T-helper 1 cell treated with Interleukin-12 subunit alpha and Interleukin-12 subunit beta and Interleukin-4 antibody, amounts not matched to agents 30 ng/mL and 1 ng/mL, for 36 hours (primary cell): ENCODE results near the gene PLD3. TPM values are rescaled to one million over a fixed set of nuclear protein-coding genes. Genes with fewer than 3 reads are reported as not detected.
"Not testable (repeated sequence)": the region's sequence is repeated elsewhere in the genome, so short reads cannot be mapped to it uniquely, and the experiment has no call there.

Experiments
- intact Hi-C: fragments of 100-400 bp; cut with micrococcal nuclease; formaldehyde crosslinking; loops from one replicate; pipeline ENCODE4 v1.15.1; 2024
- total RNA-seq: library from RNA; stranded (reverse); gene quantifications from 2 replicates; pipeline ENCODE4 v1.2.3, GENCODE V29; 2022

PLD3 gene
- total RNA-seq, 1 donor from 2014 or later, result 67.0 TPM

DNA sequence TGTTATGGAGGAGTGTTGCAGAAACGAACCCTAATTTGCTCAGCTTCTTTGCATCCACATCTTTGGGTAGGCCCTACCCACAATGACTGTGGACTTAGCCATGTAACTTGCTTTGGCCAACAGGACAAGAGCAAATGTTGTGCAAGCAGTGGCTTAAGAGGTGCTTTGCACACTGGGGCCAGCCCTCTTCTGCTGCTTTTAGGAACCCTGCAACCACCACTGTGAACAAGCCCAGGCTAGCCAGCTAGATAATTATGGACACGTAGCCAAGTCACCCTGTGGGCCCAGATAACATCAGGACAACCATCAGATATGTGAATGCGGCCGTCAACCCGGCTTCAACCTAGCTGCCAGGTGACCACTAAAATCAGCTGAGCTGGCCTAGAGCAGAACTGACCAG is 17.4 kb upstream of the PLD3 start:
- intact Hi-C loops, result no loop called here

GRCh38 chr19:40332669-40333068 is 15.8 kb upstream of the PLD3 start:
- intact Hi-C loops, result no loop called here

GRCh38 chr19:40333083-40333482 is 15.4 kb upstream of the PLD3 start:
- intact Hi-C loops, result not testable (repeated sequence)

- intact Hi-C loops, result no loop called here
These were observed 13.4 kb upstream of the PLD3 start for GRCh38 chr19:40335101-40335500.

DNA sequence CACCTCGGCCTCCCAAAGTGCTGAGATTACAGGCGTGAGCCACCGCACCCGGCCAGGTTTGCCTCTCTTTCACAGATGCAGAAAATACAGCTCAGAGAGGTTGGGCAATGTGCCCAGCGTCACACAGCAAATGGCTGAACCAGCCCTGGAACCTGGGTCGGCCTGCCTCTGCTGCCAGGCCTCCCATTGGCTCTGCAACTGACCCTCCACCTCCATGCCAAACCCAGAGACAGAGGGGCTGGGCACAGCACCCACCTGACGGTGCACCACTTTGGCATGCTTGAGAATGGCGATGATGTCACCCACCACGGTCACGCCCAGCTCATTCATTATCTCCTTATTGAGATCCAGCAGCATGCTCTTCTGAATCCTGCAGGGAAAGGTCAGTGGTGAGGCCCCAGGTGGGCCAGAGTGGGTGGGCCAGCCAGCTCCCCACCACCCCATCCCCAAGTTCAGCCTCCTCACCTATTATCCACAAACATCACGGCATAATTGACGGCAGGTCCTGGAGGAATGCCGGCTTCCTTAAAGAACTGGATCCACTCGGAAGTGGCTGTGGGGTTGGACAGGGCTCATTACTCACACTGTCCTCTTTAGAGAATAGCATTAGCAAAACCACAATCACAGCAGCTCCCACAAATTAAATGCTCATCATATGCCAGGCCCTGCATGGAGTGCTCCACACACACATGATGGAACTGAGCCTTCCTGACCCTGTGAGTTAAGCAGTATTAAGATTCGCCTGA is 12.5 kb upstream of the PLD3 start:
- intact Hi-C loops, result no loop called here

DNA sequence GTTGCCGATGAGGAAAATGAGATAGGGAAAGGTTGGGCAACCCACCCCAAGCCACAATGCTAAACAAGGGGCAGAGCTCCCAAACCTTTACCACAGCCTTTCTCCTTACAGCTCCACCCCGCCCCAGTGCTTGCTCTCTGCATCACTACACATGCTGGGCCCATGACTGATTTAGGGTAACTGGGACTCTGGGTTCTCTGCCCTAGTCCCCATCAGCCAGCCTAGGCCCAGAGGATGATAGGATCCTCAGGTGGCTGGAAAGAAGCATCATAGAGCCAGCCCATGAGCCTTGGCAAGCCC is 11.9 kb upstream of the PLD3 start:
- intact Hi-C loops, result no loop called here

DNA sequence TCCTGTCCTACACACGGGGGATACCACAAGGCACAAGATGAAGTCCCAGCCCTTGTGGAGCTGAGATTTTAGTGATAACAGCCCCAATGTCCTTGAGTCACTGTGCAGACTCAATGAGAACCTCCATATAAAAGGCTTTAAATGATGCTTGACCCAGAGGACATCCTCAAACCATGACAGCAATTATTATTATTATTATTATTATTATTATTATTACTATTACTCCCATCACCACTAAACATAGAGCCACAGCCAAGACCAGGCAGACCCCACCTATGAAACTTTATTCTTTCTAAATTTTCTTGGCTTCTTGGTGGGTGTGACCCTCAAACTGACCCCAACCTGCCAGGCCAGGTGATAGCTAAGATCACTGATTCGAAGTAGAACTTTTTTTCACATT is 11.4 kb upstream of the PLD3 start:
- intact Hi-C loops, result no loop called here

DNA sequence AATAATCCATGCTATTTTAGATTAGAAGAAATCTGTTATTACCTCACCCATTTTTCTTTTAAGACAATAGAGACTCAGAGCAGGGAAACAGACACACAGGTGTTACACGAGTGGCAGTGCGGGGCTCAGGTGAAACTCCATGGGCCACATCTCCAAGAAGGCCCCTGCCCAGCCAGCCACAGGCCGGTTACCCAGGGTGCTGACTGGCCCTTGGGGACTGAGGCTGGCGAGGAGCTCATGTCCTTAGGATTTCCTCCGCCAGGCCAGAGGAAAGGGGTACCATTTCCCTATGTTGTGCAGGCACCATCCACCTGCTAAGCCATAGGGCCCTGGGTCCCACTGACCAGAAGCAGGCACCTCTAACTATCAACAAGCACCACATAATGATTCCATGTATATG is 10.9 kb upstream of the PLD3 start:
- intact Hi-C loops, result no loop called here

- intact Hi-C loops, result no loop called here
These were observed 9.3 kb upstream of the PLD3 start for GRCh38 chr19:40339018-40339728.

DNA sequence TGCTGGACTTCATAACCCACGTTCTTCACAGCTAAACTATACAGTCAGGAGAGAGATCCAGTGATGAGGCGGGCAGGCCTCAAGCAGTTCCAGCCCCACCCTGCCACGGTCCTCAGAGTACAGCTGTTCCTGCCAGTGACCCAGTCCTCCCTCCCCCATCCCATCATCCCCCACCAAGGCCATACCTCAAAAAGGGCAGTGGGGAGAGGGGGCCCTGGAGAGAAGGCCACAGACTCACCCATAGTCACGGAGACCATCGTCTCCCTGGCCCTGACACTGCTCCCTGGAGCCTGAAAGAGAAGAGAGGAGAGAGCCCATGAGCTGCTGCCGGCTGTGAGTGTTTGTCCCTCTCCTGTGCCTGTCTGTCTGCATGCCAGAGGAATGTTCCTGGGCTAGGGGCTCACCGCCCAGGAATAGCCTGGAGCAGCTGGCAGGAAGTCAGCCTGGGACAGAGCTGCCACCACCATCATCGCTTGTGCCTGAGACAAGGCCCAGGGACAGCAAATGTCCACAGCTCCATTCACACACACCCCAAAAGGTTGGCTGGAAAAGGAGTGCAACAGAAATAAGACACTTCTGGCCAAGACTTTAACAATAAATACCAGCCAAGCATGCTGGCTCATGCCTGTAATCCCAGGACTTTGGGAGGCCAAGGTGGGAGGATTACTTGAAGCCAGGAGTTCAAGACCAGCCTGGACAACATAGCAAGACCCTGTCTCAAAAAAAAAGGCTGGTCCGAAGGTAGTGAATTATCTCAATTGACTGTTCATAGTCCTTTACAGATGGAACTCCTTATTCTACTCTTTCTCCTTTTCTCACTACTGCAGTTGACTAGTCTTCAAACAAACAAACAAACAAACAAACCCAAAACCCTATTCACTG is 6.7 kb upstream of the PLD3 start:
- intact Hi-C loops, result loop anchor here (10.0 kb wide), 1 partner anchor 1983 kb away; the partner anchor contains the start of gene MEGF8

DNA sequence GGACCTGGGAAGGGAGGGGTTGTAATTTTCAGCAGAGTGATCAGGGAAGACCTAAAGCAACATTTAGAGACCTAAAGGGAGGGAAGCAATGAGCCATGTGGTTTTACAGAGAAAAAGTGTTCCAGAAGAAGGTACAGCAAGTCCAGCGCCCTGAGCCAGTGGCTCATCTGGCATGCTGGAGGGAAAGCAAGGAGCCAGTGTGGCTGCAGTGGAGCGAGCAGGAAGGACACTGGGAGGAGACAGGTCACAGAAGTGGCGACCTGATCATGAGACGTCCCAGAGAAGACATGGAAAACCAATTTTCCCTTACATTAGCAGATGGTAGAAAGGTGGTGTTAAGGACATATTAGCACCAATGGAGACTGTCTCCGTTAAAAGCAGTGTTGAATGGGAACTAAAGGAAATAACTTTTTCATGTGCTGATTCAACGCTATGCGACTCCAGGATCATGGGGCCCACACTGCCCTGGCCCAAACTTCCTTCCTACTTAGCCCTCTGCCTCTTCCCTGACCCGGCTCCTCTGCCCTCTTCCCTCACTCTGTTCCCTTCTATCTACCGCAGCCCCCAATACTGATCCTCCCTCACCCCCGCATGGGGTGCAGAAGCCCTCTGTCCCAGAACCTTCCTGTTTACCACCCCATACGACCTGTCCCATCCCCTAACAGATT is 5.7 kb upstream of the PLD3 start:
- intact Hi-C loops, result loop anchor here (10.0 kb wide), 1 partner anchor 1982 kb away; the partner anchor contains the start of gene MEGF8

DNA sequence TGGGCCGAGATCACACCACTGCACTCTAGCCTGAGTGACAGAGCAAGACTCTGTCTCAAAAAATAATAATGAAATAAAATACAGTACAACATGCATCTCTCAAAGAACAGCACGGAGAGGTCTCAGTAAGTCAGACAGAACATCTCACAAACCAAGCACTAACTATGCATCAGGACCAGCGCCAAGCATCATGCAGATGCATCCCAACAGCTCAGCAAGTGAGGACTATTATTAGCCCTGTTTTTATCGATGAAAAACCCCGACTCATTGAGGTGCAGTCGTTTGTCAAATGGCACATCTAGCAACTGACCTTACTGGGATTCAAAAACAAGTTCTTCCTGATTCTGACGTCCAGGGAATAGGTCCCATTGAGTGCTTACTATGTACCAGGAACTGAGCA is 4.1 kb upstream of the PLD3 start:
- intact Hi-C loops, result loop anchor here (10.0 kb wide), 1 partner anchor 1980 kb away; the partner anchor contains the start of gene MEGF8

DNA sequence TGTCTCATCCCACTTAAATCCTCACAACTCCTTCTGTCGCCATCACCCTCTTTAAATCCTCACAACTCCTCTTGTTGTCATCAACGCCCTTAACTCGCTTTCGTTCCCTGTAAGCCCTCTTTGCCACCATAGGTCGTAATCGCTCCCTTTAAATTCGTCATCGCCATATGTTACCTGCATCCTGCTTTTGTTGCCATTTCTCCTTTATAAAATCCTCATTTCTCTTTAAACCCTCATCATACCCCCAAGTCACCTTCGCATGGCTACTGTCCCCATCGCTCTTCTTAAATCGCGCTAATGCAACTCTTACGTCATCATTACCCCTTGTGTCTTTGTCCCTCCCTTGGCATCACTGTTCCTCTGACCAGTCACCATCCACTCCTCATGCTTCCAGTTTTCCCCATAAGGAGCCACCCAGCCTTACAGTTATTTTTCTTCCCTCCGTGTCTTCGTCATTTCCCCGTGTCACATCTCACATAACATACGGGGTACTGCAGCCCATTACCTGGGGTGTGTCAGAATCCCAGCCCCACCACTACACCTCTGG is 539 bp downstream of the PLD3 start:
- intact Hi-C loops, result loop anchor here (1.0 to 10.0 kb wide), 14 partner anchors 54 to 1976 kb away; partner anchors contain the start of genes AKT2, B9D2, BLVRB and EGLN2

DNA sequence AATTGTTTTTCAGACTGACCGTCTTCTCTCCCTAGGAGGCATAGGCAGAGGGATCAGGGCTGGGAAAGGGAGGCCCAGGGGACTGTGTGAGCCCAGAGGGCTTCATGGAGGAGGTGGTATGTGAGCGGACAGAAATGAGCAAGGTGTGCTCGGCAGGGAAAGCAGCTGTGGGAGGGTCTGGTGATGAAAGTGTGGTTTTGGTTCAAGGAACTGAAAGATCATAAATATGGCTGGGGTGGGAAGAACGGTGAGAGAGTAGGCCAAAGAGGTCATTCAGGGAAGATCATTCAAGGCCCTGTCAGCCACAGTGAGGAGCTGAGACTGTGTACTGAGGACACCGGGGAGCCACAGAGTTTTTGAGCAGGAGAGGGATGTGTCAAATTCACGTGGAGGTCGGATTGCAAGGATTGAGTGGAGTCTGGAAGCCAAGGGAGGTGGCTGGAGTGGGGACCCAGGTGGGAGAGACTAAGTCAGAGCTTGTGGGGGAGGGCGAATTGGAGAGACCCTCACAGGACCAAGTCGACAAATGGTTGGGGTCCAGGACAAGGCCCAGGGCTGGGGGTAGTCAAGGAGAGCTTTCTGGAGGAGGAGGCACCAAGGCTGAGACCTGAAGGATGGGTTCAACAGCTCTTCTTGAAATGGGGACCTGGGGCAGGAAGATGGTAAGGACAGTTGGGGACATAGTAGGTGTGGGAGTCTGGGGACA is 7.6 kb downstream of the PLD3 start:
- intact Hi-C loops, result no loop called here

DNA sequence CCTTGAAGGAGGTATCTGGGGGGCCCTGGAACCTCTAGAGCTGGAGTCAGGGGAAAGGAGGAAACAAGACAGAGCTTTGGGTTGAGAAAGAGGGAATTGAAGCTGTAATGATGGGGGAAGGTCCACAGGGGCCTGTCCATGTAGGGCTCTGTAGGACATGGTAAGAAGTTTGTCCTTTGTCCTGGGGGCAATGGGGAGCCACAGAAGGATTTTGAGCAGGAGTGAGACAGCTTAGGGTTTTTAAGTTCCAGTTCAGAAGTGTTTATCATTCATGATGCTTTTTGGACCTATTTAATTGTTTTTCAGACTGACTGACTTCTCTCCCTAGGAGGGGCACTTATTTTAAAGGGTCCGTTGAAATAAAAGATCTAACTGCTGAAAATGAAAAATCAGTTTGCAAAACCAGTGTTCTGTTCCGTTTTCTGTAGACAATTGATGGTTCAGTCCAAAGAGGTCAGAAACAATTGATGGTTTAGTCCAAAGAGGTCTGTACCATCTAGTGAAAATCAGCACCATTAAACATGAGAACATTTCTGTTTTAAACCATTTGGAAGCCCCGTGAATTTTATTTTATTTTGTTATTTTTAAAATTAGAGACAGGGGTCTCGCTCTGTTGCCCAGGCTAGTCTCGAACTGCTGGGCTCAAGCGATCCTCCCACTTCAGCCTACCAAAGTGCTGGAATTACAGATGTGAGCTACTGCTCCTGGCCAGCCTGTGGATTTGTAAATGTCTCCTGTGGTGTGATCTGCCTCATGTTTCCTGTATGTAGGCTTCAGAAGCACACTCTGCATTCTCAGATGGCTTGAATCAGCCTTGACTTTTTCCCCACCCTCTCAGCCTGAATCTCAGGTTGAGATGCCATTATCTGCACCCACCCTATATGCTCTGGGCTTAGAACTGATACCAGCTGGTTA is 8.4 kb downstream of the PLD3 start:
- intact Hi-C loops, result no loop called here

DNA sequence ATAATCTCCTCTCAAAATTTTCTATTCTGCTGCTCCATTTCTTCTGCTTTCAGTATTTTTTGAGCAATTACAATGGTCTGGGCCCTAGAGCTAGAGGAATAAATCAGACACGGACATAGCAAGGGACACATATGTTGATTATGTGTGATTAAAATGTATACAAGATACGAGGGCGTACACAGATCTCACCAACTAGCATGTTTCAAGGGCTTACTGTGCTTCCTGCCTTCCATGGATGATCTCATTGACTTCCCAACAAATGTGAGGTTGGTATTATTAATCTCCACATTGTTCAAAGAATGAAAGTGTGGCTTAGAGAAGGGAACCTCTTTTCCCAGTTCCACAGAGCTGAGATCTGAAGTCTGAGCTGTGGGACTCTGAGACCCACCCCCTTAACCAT is 9.1 kb downstream of the PLD3 start:
- intact Hi-C loops, result no loop called here

GRCh38 chr19:40358773-40359172 is 10.3 kb downstream of the PLD3 start:
- intact Hi-C loops, result no loop called here

DNA sequence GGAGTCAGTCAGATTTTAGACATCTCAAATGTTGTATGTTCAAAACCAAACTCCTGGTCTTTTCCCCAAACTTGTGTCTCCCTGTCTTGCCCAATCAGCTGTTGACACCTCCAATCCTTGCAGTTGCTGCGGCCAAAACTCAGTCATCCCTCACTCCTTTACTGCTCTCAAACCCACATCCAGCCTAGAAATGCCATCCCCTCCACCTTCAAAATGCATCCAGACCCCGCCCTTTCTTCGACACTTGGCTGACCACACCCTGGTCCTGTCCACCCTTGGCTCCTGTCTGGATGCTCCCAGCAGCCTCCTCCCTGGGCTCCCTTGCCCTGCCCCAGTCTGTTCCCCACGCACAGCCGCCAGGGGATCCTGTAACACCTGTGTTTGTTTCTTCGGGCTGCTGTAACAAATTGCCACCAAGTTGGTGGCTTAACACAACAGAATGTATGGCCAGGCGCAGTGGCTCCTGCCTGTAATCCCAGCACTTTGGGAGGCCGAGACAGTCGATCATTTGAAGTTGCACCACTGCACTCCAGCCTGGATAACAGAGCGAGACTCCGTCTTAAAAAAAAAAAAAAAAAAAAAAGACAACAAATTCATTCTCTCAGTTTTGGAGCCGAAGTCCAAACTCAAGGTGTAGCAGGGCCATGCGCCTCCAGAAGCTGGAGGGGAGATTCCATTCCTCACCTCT is 11.7 kb downstream of the PLD3 start:
- intact Hi-C loops, result no loop called here
